Activated T-cell treated with anti-CD3 and anti-CD28 coated beads for 48 hours (primary cell): ENCODE data around the gene SPATA24.
"Not testable (repeated sequence)": the region's sequence is repeated elsewhere in the genome, so short reads cannot be mapped to it uniquely, and the experiment has no call there.

Experiments used
- DNase-seq: peaks from one replicate; pipeline ENCODE4 v3.0.0-alpha.2; 2020; ENCODE audit warnings: low read depth

The SPATA24 gene

DNA sequence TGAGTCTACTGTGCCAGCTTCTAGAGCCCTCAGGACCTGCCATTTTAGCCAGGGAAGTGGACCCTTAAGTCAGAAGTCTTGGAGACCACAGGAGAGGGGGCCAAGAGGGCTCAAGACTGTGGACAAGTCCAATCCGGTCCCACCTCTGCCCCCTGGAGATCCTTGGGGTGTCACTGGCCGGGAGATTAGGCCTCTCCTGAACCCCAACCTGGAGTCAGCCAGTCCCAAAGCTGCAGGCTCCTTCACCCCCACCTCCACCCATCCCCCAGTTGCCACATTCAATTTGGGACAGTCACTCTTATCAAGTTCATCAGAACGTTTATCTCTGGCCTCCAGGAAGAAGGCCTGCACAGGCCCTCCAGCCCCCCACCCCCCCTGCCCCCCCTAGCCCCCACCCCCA is 21.1 kb downstream of the SPATA24 start:
- DNase-seq, result no peak

DNA sequence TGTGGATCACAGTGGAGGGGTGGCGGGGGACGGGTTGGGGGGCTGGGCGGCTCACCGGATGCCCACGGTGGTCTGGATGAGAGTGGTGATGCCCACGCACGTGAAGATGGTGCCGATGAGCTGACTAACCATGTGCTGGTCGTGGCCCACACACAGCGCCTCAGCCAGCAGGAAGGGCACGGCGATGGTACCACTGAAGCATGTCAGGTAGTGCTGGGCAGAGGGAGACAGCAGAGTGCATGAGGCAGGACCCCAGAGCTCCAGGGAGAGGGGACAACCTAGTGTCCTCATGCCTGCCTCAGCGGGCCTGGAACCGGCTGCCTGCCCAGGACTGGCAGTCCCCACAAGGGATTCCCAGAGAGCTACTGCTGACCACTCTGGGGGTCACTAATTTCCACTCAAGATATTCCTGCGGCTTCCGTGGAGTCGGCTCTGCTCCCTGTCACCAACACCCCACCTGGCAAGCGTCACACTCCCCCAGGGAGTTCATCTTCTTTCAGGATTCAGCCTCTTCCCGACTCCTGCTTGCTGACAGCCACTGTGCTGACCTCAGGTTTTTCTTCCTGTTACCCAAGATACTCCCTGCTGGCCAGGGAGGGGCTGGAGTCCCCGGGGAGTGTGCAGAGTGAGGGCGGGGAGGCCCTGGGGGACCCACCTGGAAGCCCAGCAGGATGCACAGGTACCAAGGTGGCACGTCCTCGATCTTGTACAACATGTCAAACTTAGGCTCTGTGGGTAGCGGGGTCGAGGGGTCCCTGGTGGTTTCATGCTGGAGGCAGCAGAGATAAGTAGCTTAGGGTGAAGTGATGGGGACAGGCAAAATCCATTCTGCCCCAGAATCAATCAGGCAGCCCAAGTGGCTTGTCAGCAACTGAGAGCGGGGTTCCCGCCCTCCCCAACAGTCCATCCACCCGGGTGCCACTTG is 21.8 kb downstream of the SPATA24 start:
- DNase-seq, result no peak

DNA sequence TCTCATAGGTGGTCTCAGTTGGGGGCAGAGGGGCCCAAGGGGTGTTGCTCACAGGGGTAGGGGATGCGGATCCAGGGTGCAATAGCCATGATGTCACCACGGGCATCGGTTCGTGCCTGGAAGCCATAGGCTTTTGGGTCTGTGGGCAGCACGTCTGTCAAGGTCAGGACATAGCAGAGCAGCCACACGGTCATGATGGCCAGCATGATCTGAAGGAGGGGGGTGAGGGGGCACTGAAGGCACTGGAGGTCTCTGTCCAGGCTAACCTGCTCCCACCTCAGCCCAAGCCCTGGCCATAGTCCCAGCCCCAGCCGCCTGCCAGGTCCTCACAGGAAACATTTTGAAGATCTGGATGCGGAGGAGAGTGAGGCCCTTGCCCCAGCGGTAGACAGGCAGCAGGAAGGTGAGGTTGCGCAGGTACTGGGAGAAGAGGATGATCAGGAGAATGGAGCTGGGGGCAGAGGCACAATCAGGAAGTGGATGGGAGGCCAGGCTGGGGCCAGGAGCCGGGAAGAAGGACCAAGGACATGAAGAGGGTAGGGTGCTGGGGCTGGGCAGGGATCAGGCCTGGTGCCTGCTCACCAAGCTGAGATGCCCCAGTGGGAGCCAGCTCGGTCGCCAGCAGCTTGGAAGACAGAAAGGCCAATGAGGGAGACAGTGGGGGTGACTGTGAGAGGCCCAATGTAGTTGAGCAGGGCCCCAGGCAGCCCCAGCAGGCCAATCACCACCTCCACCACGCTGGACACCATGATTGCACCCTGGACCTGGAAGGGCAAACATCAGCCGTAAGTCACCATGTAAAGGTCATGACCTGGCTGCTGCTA is 24.1 kb downstream of the SPATA24 start:
- DNase-seq, result no peak

DNA sequence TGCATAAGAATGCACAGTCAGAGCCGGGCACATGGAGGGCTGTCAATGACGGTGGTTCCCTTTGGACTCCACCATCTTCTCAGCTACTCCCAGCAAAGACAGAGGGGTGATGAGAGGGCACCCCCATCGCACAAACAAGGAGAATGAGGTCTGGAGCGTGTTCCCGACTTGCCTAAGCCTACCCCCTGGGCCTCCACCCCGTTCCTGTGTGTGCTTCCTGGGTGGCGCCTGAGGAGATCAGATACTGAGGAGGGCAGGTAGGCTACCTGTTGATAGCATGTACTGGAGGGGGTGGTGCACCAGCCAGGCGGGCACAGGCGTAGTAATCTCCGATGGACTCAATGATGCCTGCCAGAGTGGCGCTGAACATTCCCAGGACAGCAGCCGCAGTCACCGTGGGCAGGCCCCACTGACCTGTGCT is 24.9 kb downstream of the SPATA24 start:
- no peak for DNase-seq

DNA sequence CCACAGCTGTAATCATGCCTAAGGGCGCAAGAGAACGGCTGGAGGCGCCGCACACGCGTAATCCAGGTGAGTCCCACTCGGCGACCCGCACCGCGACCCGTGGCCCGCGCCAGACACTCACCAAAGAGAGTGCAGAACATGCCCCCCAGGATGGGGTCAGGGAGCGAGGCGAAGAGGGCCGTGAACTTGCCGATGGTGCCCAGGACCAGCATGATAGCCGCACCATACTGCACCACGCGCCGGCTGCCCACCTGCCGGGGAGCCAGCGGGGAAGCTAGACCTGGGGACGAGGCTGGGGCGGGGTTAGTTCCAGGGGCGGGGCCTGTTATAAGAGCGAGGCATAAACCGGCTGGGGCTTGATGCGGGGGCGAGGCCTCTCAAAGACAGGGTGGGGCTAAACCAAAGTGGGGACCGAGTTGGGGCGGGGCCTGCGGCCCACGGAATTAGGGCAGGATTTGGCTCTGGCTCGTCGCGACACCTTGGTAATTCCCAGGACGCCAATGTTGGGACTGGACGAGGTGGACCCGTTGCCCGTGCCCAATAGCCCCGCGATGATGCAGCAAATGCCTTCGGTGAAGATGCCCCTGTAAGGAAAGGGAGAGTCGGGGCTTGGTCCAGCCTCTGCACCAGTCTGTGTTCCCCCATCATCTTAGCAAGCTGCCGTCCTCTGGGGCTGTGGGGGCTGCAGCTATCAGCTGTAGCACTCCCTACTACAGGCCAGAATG is 25.6 kb downstream of the SPATA24 start:
- no peak for DNase-seq

DNA sequence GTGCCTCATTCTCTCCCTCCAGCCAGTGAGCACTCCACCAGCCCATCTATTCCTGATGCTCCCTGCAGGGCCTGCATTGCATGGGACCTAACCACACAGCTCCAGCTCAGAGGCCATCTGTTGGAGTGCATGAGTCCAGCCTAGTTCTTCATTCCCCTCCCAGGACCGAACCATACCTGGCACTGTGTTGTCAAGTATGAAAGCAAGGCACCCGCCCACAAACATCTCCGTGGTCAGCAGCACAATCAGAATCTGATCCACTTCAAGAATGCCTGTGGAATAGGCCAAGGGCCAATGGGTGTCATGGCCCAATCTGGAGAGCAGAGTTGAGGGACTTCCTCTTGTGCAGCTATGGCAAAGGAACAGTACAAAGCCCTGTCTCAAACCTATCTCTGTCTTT is 26.7 kb downstream of the SPATA24 start:
- DNase-seq, result no peak

DNA sequence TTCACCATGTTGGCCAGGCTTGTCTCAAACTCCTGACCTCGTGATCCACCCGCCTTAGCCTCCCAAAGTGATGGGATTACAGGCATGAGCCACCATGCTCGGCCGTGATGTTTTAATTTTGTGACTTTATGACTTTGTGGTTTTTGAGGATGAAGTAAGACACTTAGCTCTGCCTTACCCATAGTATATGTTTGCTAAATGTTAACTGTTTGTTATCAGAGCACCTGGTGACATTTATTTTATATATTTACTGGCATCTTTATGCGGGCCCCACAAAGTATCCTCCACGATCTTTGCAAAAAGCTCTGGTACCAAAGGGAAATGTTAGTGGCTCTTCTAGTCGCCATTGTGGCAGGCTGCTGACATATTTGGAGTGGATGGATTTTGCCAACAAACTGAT is 27.5 kb downstream of the SPATA24 start:
- no peak for DNase-seq

DNA sequence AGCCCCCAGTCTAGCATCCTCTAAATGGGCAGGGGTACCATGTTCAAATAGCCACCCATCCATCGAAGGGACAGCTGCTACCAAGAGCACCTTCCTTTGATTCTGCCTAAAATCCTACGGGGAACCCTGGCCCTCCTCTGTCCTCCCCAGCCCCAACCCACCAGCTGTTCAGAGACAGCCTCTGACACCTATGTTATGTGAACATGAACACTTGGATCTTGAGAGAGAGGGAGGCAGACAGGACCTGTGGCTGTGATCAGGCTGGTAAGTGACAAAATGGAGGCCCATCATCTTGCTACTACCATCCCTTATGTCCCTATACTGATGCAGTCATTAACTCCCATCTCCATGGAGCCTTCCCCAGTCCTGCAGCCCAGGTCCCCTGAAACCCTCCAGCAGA is 29.0 kb downstream of the SPATA24 start:
- DNase-seq, result no peak

DNA sequence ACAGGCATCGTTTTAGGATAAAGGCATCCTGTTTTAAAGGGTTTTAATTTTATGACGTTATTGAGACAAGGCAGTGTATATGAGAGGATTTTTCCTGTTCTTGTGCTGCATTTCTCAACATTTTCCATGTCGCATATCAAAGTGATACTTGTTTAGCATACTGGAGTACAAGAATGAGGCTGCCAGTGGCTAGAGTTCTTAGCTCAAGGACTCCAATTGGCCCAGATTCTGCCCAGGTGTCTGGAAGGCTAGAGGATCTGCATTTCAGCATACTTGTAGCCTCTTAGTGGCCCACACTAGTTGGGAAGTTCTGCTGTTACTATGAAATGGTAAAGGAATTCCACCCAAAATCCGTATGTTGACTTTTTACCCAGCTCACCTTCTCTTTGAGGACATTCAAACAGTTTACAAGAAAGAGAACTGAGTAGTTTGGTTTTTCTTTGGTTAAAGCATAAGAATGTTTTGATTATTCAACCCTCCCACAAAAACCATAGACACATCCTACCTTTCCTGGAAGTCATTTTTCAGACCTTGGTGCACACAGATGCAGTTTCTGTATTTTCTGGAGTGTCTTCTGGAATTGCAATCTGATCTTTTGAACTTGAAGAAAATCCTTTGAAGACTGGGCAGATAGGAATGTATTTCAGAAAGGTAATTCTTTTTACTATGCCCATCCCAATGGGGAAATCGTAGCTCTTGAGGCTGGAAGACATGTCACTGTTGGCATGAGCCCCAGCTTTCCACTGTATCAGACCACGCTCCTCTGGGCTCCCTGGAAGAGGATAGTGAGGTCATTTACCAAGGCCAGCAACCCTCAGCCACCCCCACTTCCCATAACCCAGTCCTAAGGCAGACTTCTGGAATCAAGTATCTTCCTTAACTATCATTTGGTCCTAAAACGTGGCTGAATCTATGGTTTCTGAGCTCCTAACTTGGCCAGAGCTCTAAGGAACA is 32.1 kb downstream of the SPATA24 start:
- DNase-seq, result no peak

DNA sequence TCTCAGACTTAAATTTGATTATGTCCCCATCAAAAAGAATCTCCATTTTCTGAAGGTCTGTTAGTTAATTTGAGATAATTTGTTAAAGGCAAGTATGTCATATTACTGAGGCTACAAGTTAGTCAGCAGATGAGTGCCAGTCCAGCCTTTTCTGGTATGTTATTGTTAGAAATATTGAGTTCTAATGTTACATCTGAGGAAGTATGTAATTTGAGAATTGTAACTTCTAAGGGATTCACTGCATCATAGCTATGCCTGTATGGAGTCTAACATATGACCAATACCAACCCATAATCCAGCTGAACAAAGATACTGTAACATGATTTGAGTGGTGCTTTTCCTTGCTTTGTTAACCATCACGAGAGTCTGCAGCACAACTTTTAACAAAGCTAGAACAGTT is 34.7 kb downstream of the SPATA24 start:
- no peak for DNase-seq

DNA sequence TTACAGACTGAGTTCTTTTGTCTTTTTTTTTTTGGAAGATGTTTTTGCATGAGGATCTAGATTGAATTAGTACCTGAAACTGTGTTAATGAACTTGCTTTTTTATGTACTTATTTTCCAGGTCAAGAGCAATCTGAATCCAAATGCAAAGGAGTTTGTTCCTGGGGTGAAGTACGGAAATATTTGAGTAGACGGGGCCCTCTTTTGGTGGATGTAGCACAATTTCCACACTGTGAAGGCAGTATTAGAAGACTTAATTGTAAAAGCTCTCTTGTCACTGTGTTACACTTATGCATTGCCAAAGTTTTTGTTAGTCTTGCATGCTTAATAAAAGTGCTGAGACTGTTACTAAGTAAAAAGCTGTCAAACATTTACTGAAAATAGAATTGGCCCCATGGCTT is 35.3 kb downstream of the SPATA24 start:
- DNase-seq, result no peak

DNA sequence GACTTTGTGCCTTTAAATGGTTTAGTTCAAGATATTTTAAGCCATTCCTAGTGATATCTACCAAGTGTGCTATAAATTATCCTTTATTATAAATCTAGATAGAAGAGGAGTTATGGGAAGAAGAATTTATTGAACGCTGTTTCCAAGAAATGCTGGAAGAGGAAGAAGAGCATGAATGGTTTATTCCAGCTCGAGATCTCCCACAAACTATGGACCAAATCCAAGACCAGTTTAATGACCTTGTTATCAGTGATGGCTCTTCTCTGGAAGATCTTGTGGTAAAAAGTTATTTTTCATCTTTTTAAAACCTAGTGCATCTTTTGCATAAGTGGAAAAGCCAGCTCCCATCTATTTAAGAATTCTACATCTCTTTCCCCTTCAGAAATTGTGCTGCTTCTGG is 39.4 kb downstream of the SPATA24 start:
- no peak for DNase-seq

DNA sequence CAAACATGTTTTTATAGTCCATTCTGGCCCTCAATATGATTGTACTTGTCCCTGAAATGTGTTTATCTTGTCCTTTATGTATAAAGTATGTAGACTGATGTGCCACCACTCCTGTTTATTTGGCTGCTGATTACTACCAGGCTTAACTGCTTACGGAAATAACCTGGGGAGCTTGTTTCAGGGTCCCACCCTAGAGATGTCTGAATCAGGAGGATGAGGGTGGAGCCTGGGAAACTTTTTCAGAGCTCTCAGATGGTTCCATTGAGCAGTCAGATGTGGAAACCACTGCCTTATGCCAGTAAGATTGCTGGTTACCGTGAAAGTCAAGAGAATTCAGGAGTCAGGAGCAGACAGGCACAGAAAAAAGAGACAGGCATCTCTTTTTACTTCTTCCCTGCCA is 40.0 kb downstream of the SPATA24 start:
- DNase-seq, result no peak

DNA sequence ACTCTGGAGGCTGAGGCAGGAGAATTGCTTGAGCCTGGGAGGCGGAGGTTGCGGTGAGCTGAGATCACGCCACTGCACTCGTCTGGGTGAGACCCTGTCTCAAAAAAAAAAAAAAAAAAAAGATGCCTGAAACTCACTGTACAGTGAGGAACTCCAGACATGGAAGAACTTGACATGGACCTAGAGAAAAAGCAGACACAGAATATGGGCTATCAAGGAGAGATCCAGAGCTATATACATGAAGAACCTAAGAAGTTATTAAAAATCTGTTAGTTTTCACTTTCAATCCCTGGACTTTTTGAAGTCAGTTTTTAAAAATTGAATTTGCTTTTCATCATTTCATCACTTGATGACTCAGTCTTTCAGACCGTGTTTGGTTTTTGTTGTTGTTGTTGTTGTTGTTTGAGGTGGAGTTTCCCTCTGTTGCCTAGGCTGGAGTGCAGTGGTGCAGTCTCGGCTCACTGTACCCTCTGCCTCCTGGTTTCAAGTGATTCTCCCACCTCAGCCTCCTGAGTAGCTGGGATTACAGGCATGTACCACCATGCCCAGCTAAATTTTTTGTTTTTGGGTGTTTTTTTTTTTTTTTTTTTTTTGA is 42.0 kb downstream of the SPATA24 start:
- DNase-seq, result no peak

DNA sequence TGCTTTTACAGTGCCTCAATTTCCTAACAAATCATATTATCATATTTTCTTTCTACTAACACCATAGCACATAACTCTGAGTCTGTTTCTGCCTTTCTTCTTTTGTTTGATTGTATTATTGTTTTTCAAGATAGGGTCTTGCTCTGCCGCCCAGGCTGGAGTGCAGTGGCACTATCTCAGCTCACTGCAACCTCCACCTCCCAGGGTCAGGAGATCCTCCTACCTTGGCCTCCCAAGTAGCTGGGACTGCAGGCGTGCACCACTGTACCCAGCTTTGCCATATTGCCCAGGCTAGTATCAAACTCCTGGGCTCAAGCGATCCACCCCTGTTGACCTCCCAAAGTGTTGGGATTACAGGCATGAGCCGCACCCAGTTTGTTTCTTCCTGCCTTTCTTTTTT is 43.5 kb downstream of the SPATA24 start:
- no peak for DNase-seq

DNA sequence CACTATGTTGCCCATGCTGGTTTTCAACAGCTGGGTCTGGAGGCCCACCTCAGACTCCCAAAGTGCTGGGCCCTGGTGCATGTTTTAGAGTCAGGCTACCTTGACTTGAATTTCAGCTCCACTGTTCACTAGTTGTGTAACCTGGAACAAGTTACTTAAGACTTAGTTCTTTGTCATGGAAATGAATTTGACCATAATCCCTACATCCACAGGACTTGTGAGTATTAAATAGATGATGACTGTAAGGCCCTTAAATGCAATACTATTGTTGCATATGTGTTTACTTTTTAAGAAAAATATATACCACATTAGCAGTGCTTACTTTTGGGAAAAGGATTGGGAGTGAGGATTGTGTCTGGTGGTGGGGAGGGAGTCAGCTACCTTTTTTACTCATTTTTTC is 45.8 kb downstream of the SPATA24 start:
- DNase-seq, result no peak

DNA sequence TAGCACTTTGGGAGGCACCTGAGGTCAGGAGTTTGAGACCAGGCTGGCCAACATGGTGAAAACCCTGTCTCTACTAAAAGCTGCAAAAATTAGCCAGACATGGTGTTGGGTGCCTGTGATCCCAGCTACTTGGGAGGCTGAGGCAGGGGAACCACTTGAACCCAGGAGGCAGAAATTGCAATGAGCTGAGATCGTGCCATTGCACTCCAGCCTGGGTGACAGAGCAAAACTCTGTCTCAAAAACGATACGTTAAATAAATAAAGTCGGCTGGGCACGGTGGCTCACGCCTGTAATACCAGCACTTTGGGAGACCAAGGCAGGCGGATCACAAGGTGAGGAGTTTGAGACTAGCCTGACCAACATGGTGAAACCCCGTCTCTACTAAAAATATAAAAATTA is 48.0 kb downstream of the SPATA24 start:
- not testable (repeated sequence) for DNase-seq

DNA sequence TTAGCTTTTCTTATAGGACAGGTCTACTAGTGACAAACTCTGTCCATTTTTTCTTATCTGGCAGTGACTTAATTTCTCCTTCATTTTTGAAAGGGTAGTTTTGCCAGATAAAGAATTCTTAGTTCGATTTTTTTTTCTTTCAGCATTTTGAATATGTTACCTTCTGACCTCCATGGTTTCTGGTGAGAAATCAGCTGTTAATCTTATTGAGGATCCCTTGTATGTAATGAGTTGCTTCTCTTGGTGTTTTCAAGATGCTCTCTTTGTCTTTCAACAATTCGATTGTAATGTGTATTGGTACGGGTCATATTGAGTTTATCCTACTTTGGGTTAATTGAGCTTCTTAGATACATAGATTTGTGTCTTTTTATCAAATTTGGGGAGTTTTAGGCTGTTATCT is 49.7 kb downstream of the SPATA24 start:
- DNase-seq, result no peak

DNA sequence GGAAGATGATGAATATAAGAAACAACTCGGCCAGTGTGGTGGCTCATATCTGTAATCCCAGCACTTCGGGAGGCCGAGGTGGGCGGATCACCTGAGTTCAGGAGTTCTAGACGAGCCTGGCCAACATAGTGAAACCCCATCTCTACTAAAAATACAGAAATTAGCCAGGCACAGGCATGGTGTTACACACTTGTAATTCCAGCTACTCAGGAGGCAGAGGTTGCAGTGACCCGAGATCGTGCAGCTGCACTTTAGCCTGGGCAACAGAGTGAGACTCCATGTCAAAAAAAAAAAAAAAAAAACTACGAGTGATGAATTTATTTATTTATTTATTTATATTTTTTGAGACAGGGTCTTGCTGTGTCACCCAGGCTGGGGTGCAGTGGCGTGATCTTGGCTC is 56.0 kb downstream of the SPATA24 start:
- not testable (repeated sequence) for DNase-seq
